Activated CD4-positive, alpha-beta memory T cell treated with anti-CD3 and anti-CD28 coated beads for 36 hours (primary cell): ENCODE measurements around the gene PHTF1. TPM values are rescaled to one million over a fixed set of nuclear protein-coding genes. Genes with fewer than 3 reads are reported as not detected.

Experiments
- CTCF ChIA-PET: fragments of 350-600 bp; sonication (Branson Sonifier 250); formaldehyde crosslinking; loops from one replicate; lab custom pipeline; 2021; ENCODE audit warnings: antibody characterized with exemption, inconsistent platforms; lab: Charles Lee
- POLR2A ChIA-PET: fragments of 350-600 bp; sonication (Branson Sonifier 250); formaldehyde crosslinking; loops from one replicate; lab custom pipeline; 2021; ENCODE audit warnings: antibody characterized with exemption; lab: Charles Lee
- DNase-seq: peaks from one replicate; pipeline ENCODE4 v3.0.0-alpha.2; 2020
- H3K27ac Mint-ChIP-seq: one replicate; pipeline ENCODE4 v1.8.0; 2021; ENCODE audit warnings: mixed read lengths
- H3K27me3 Mint-ChIP-seq: one replicate; pipeline ENCODE4 v1.8.0; 2021; ENCODE audit warnings: mixed read lengths
- H3K36me3 Mint-ChIP-seq: one replicate; pipeline ENCODE4 v1.8.0; 2021; ENCODE audit warnings: mixed read lengths
- H3K4me1 Mint-ChIP-seq: one replicate; pipeline ENCODE4 v1.8.0; 2021; ENCODE audit warnings: low read depth, mixed read lengths
- H3K4me3 Mint-ChIP-seq: one replicate; pipeline ENCODE4 v1.8.0; 2021; ENCODE audit warnings: mild to moderate bottlenecking, mixed read lengths
- H3K9me3 Mint-ChIP-seq: one replicate; pipeline ENCODE4 v1.8.0; 2021; ENCODE audit warnings: mixed read lengths
- intact Hi-C: fragments of 100-400 bp; cut with micrococcal nuclease; formaldehyde crosslinking; loops from one replicate; pipeline ENCODE4 v1.15.1; 2023
- total RNA-seq, 2 experiments: library from RNA; stranded (reverse); gene quantifications; one replicate each; pipeline ENCODE4 v1.2.3, GENCODE V29; 2021

Gene PHTF1
- 10 to 100 TPM; 12.6 to 12.9 TPM for total RNA-seq

DNA sequence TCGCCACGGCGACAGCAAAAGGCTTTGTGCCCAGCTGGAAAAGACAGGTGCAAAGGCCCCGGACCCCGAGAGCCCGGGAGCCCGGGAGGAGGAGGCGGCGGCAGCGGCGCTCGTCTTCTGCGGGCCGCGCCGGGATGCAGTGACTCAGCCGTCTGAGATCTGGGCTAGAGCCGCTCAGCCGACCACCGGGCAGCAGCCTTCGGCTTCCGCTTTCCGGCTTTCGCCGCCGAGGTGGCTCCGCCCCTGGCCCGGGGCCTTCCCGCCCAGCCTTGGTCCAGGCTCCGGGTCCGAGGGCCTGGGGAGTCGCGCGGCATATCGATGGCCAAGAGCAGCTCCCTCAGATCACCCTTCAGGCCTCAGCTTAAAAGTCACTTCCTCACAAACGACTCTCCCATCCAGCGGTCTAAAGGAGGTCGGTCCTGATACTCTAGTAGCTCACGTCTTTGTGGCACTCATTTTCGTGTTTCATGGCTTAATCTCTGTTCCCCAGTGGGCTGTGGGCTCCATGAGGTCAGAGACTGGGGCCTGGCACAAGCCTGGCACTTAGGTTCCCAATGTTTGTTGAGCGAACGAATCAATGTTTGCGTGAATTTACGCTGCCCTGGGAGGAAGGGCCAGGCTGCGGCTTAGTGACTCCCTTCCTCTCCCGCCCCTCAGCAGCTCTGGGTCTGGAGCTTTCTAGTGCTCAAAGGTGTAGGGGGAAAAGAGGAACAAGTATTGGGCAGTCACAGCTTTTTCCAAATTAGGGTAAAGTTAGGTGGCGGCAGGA is at the start of gene PHTF1:
TSS of gene PHTF1 (minus strand) at position 154 of the 769 bp plus-strand sequence. CDS start 783 bp downstream, outside the sequence.
- Mint-ChIP-seq H3K4me1 (peaks cover 26% of the 10 kb centered on the region), H3K36me3 (peaks cover 9% of the 10 kb centered on the region), H3K27ac (peak within 1 kb of the TSS; percentile 99), H3K9me3 (no peaks in the 10 kb centered on the region), H3K27me3 (no peaks in the 10 kb centered on the region), H3K4me3 (peak within 1 kb of the TSS; percentile 87)
- POLR2A ChIA-PET, result interaction anchor here (0.8 to 2.6 kb wide), 12 partner anchors 8 to 370 kb away, joined by 3 to 14 read pairs (median 4); partner anchors contain the start of genes AP4B1, MAGI3 and RSBN1
- intact Hi-C loops, result loop anchor here (1.0 to 10.0 kb wide), 5 partner anchors 25 to 687 kb away; partner anchors contain the start of genes LRIG2, MAGI3 and RSBN1
- DNase-seq, result peak; percentile 76
- CTCF ChIA-PET, result interaction anchor here (0.5 to 3.1 kb wide), 7 partner anchors 23 to 1947 kb away, joined by 3 to 14 read pairs (median 4); partner anchors contain the start of genes AP4B1, DCLRE1B, LRIG2 and RSBN1

- Mint-ChIP-seq H3K36me3 (peaks cover 11% of the 10 kb centered on the region), H3K4me3 (no peak overlapping the region), H3K9me3 (no peaks in the 10 kb centered on the region), H3K4me1 (peaks cover 56% of the 10 kb centered on the region), H3K27me3 (no peaks in the 10 kb centered on the region), H3K27ac (peak overlapping the region; percentile 38)
- POLR2A ChIA-PET, result no interaction called here
- intact Hi-C loops, result no loop called here
- CTCF ChIA-PET, result no interaction called here
- no peak for DNase-seq
Observed at GRCh38 chr1:113808450-113809195, 49.3 kb upstream of the PHTF1 start.

- DNase-seq, result no peak
- H3K4me1 Mint-ChIP-seq, result peaks cover 76% of the 10 kb centered on the region
- H3K27me3 Mint-ChIP-seq, result no peaks in the 10 kb centered on the region
- H3K9me3 Mint-ChIP-seq, result no peaks in the 10 kb centered on the region
- POLR2A ChIA-PET, result interaction anchor here (0.9 to 2.0 kb wide), 2 partner anchors 10 to 17 kb away, joined by 4 read pairs; no protein-coding TSS in a partner anchor
- peaks cover 13% of the 10 kb centered on the region for H3K36me3 Mint-ChIP-seq
- H3K27ac Mint-ChIP-seq, result no peak overlapping the region
- intact Hi-C loops, result no loop called here
- CTCF ChIA-PET, result no interaction called here
- no peak overlapping the region for H3K4me3 Mint-ChIP-seq
Observed at GRCh38 chr1:113805639-113806038, 46.4 kb upstream of the PHTF1 start.

DNA sequence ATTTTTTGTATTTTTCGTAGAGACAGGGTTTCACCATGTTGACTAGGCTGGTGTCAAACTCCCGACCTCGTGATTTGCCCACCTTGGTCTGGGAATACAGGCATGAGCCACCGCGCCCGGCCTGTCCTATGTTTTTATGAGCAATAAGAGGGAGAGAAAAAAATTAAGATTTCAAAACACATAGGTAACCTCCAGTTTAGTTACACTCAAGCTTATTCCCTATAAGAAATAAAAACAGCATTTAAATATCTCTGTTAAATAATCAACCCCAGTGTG is 45.9 kb upstream of the PHTF1 start:
- CTCF ChIA-PET, result no interaction called here
- Mint-ChIP-seq H3K4me3 (no peak overlapping the region), H3K27me3 (no peaks in the 10 kb centered on the region)

DNA sequence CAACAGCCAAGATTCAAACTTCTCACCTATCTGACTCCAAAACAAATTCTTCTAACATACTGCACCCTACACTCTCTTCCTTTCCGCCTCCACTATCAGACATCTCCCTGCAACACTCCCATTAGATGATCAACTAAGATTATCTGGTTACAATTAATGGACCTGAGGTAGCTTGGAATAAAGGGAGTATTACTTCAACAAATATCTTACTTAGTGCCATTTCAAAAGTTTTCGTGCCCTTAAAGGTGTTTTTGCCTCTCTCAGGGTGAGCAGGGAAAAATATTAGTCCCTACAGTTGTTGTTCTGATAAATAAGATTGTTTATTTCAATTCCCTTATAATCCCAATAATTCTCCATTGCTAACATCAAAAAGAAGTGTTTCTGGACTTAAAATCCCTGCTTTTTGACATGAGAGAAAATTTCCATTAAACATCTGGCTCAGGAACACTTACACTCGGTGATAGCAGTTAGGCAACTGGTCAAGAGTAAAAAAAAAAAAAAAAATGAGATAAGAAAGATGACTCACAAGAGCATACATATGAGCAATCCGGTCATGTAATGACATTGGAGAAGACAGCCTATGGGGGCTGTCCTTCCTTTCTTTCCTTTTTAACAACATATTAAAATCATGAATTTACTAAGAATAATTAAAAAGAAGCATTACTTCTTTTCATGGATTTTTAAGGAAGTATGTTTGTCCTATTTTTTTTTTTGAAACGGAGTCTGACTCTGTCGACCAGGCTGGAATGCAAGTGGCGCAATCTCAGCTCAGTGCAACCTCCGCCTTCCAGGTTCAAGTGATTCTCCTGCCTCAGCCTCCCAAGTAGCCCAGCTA is 45.4 kb upstream of the PHTF1 start:
- no peaks in the 10 kb centered on the region for H3K27me3 Mint-ChIP-seq
- H3K4me3 Mint-ChIP-seq, result no peak overlapping the region
- peaks cover 76% of the 10 kb centered on the region for H3K4me1 Mint-ChIP-seq
- no peak overlapping the region for H3K27ac Mint-ChIP-seq
- POLR2A ChIA-PET, result interaction anchor here (0.6 to 2.0 kb wide), 2 partner anchors 16 to 472 kb away, joined by 3 to 4 read pairs; no protein-coding TSS in a partner anchor
- DNase-seq, result no peak
- H3K9me3 Mint-ChIP-seq, result no peaks in the 10 kb centered on the region
- CTCF ChIA-PET, result no interaction called here
- peaks cover 13% of the 10 kb centered on the region for H3K36me3 Mint-ChIP-seq
- intact Hi-C loops, result no loop called here

More for the DNA sequence above, 45.9 kb upstream of the PHTF1 start:
- Mint-ChIP-seq H3K4me1 (peaks cover 78% of the 10 kb centered on the region), H3K36me3 (peaks cover 13% of the 10 kb centered on the region), H3K9me3 (no peaks in the 10 kb centered on the region), H3K27ac (no peak overlapping the region)
- DNase-seq, result no peak
- intact Hi-C loops, result no loop called here
- POLR2A ChIA-PET, result interaction anchor here (2.0 kb wide), 1 partner anchor 17 kb away, joined by 4 read pairs; no protein-coding TSS in a partner anchor

DNA sequence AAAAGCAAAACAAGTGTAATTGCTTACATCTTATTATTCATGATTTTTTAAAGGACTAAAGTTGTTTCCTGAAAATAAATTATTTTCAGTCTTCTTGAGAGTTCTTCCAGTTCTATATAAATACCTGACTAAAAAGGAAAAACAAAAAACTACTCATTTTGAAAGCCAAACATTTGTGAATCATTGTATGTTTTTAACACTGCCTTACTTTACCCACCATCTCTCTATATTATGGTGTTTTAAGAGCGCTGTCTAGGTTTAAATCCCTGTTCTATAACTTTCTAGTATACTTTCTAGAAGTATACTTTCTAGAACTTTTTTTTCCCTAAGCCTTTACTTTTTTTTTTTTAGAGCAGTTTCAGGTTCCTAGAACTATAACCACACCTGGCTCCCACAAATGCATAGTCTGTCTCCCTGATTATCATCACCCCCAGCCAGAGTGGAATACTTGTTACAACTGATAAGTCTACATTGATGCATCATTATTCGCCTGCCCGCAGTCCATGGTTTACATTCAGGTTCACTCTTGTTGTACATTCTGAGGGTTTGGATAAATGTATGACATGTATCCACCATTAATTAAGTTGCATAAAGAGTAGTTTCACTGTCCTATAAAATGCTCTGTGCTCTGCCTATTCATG is 43.2 kb upstream of the PHTF1 start:
- H3K27ac Mint-ChIP-seq, result peak overlapping the region; percentile 11
- peak; percentile 31 for DNase-seq
- peaks cover 14% of the 10 kb centered on the region for H3K36me3 Mint-ChIP-seq
- H3K9me3 Mint-ChIP-seq, result no peaks in the 10 kb centered on the region
- H3K4me3 Mint-ChIP-seq, result no peak overlapping the region
- intact Hi-C loops, result loop anchor here (1.0 kb wide), 2 partner anchors 18 to 22 kb away; no protein-coding TSS in a partner anchor
- ChIA-PET POLR2A (no interaction called here), CTCF (interaction anchor here (1.3 kb wide), 1 partner anchor 663 kb away, joined by 3 read pairs; no protein-coding TSS in a partner anchor)
- peaks cover 75% of the 10 kb centered on the region for H3K4me1 Mint-ChIP-seq
- no peaks in the 10 kb centered on the region for H3K27me3 Mint-ChIP-seq

DNA sequence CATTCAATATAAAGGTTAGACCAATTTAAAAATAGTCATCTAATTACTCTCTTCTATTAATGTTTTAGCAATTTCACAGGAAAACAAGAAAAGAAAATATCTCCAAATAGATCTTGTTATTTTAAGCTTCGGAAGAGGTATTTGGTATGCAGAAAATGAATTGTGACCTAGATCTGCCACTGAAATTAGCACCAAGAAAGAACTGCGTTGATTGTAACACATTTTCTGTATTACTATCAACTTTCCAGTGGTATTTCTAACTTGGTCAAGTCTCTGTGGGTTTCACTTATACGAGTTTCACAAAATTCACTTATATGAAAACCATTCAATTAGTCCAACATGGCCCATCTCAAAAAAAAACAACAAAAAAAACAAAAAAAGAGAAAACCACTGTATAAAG is 41.2 kb upstream of the PHTF1 start:
- Mint-ChIP-seq H3K4me1 (peaks cover 69% of the 10 kb centered on the region), H3K4me3 (no peak overlapping the region), H3K27ac (no peak overlapping the region), H3K36me3 (peaks cover 19% of the 10 kb centered on the region), H3K27me3 (no peaks in the 10 kb centered on the region), H3K9me3 (no peaks in the 10 kb centered on the region)
- no peak for DNase-seq
- intact Hi-C loops, result no loop called here
- ChIA-PET CTCF (interaction anchor here (0.9 to 1.4 kb wide), 2 partner anchors 15 to 41 kb away, joined by 4 read pairs; partner anchors contain the start of gene PHTF1), POLR2A (no interaction called here)

- CTCF ChIA-PET, result no interaction called here
- H3K27me3 Mint-ChIP-seq, result no peaks in the 10 kb centered on the region
- no peaks in the 10 kb centered on the region for H3K9me3 Mint-ChIP-seq
- no peak overlapping the region for H3K27ac Mint-ChIP-seq
- POLR2A ChIA-PET, result no interaction called here
- intact Hi-C loops, result no loop called here
- peaks cover 27% of the 10 kb centered on the region for H3K36me3 Mint-ChIP-seq
- H3K4me3 Mint-ChIP-seq, result no peak overlapping the region
- peaks cover 62% of the 10 kb centered on the region for H3K4me1 Mint-ChIP-seq
- DNase-seq, result no peak
Observed at GRCh38 chr1:113797472-113797871, 38.2 kb upstream of the PHTF1 start.

DNA sequence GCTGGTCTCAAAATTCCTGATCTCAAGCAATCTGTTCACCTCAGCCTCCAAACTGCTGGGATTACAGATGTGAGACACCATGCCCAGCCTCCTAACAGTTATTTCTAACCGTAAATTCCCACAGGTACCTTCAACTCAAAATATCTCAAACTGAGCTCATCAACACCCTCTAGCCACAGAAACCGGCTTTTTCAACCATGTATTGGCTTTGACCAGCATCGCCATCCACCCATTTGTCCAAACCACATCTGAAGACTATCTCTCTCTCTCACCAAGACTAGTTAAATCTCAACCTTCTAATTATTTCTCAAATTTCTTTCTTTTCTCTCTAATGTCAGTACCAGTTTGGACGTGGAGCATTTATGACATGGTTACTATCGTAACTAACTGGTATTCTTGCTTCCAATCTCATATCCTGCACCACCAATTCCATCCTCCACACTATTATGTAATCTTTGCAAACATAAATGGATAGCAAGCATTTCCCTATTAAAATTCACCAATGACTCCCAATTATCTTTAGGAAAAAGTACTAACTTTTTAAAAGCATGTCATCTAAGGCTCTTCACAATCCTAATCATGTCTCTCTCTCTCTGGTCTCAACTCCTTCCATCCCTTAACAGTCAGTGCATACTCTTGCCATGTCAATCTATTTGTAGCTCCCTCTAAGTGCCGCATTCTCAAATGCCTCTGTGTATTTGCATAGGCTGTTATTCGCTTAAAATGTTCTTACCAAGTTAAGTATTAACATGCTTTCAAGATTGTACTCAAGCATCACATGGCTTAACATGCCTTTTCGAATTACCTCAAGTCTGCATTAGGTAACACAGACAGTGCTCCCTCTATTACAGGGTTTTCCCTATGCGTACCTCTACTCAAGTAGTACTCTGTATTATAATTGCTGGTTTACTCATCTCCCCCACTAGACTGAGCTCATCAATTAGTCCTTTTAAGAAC is 34.9 kb upstream of the PHTF1 start:
- no peak overlapping the region for H3K27ac Mint-ChIP-seq
- no peak for DNase-seq
- H3K4me1 Mint-ChIP-seq, result peaks cover 56% of the 10 kb centered on the region
- no peaks in the 10 kb centered on the region for H3K27me3 Mint-ChIP-seq
- CTCF ChIA-PET, result no interaction called here
- H3K9me3 Mint-ChIP-seq, result no peaks in the 10 kb centered on the region
- intact Hi-C loops, result no loop called here
- POLR2A ChIA-PET, result interaction anchor here (0.6 kb wide), 1 partner anchor 480 kb away, joined by 3 read pairs; no protein-coding TSS in a partner anchor
- no peak overlapping the region for H3K4me3 Mint-ChIP-seq
- peaks cover 30% of the 10 kb centered on the region for H3K36me3 Mint-ChIP-seq

DNA sequence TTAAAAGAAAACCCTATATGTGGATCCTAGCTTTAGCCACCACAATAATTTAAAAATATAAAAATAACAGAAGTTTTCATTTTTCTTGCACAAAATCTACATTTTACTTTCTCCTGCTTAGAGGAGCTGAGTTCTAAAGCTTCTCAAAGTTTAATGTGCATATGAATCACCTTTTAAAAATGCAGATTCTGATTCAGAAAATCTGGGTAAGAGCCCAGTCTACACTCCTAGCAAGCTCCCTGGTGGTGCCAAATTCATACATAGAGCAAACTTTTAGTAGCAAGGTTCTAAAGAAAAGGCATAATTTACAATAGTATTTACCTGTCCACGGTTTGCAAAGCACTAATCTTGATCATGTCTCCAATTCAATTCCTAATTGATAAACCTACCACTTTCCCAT is 33.7 kb upstream of the PHTF1 start:
- H3K4me1 Mint-ChIP-seq, result peaks cover 58% of the 10 kb centered on the region
- no peak for DNase-seq
- H3K27ac Mint-ChIP-seq, result no peak overlapping the region
- intact Hi-C loops, result no loop called here
- ChIA-PET POLR2A (no interaction called here), CTCF (interaction anchor here (1.2 kb wide), 1 partner anchor 720 kb away, joined by 5 read pairs; the partner anchor contains the start of gene LRIG2)
- no peaks in the 10 kb centered on the region for H3K9me3 Mint-ChIP-seq
- H3K27me3 Mint-ChIP-seq, result no peaks in the 10 kb centered on the region
- peaks cover 30% of the 10 kb centered on the region for H3K36me3 Mint-ChIP-seq
- no peak overlapping the region for H3K4me3 Mint-ChIP-seq
